Measurements from ENCODE around the gene CST7. TPM values are rescaled to one million over a fixed set of nuclear protein-coding genes. Genes with fewer than 3 reads are reported as not detected.

Gene CST7
- total RNA-seq, 1 experiment from 2014 or later = not detected

GRCh38 chr20:24969186-24970029, 20.3 kb downstream of the CST7 start:
- Mint-ChIP-seq H3K4me3 (ENCODE audit: low read depth, unreplicated experiment) (no peak overlapping the region), H3K4me1 (ENCODE audit: low read depth, unreplicated experiment) (no peaks in the 10 kb centered on the region), H3K36me3 (ENCODE audit: insufficient read depth, unreplicated experiment) (peaks cover 4% of the 10 kb centered on the region), H3K9me3 (ENCODE audit: low read depth, unreplicated experiment) (no peaks in the 10 kb centered on the region), H3K27ac (ENCODE audit: unreplicated experiment) (no peak overlapping the region), H3K27me3 (ENCODE audit: unreplicated experiment) (no peaks in the 10 kb centered on the region)
- CTCF ChIA-PET = no interaction called here
- no peak for DNase-seq
- intact Hi-C loops (cut with micrococcal nuclease; ENCODE audit: unreplicated experiment) = no loop called here
- TF ChIP-seq CTCF (IDR thresholded peaks at IDR 0.05; ENCODE audit: unreplicated experiment) = no peak
- no TSS peak for BruUV-seq (replicated peaks)

GRCh38 chr20:24970030-24970553, 21.0 kb downstream of the CST7 start:
- Mint-ChIP-seq H3K36me3 (ENCODE audit: insufficient read depth, unreplicated experiment) (peaks cover 4% of the 10 kb centered on the region), H3K4me3 (ENCODE audit: low read depth, unreplicated experiment) (no peak overlapping the region), H3K4me1 (ENCODE audit: low read depth, unreplicated experiment) (no peaks in the 10 kb centered on the region), H3K9me3 (ENCODE audit: low read depth, unreplicated experiment) (no peaks in the 10 kb centered on the region), H3K27me3 (ENCODE audit: unreplicated experiment) (no peaks in the 10 kb centered on the region), H3K27ac (ENCODE audit: unreplicated experiment) (no peak overlapping the region)
- no peak for TF ChIP-seq CTCF (IDR thresholded peaks at IDR 0.05; ENCODE audit: unreplicated experiment)
- no peak for DNase-seq
- CTCF ChIA-PET = no interaction called here
- BruUV-seq (replicated peaks) = no TSS peak
- intact Hi-C loops (cut with micrococcal nuclease; ENCODE audit: unreplicated experiment) = no loop called here

GRCh38 chr20:24970754-24971153, 21.7 kb downstream of the CST7 start:
- Mint-ChIP-seq H3K27me3 (ENCODE audit: unreplicated experiment) (no peaks in the 10 kb centered on the region), H3K27ac (ENCODE audit: unreplicated experiment) (no peak overlapping the region), H3K4me1 (ENCODE audit: low read depth, unreplicated experiment) (no peaks in the 10 kb centered on the region), H3K4me3 (ENCODE audit: low read depth, unreplicated experiment) (no peak overlapping the region), H3K9me3 (ENCODE audit: low read depth, unreplicated experiment) (no peaks in the 10 kb centered on the region), H3K36me3 (ENCODE audit: insufficient read depth, unreplicated experiment) (peaks cover 4% of the 10 kb centered on the region)
- no peak for DNase-seq
- CTCF ChIA-PET = no interaction called here
- no peak for TF ChIP-seq CTCF (IDR thresholded peaks at IDR 0.05; ENCODE audit: unreplicated experiment)
- BruUV-seq (replicated peaks) = no TSS peak
- intact Hi-C loops (cut with micrococcal nuclease; ENCODE audit: unreplicated experiment) = no loop called here

- no peak for TF ChIP-seq CTCF (IDR thresholded peaks at IDR 0.05; ENCODE audit: unreplicated experiment)
These were observed 22.5 kb downstream of the CST7 start for GRCh38 chr20:24971376-24972101.

More at GRCh38 chr20:24971376-24972101, 22.5 kb downstream of the CST7 start:
- Mint-ChIP-seq H3K4me1 (ENCODE audit: low read depth, unreplicated experiment) (no peaks in the 10 kb centered on the region), H3K36me3 (ENCODE audit: insufficient read depth, unreplicated experiment) (peaks cover 4% of the 10 kb centered on the region), H3K9me3 (ENCODE audit: low read depth, unreplicated experiment) (no peaks in the 10 kb centered on the region), H3K27me3 (ENCODE audit: unreplicated experiment) (no peaks in the 10 kb centered on the region), H3K27ac (ENCODE audit: unreplicated experiment) (no peak overlapping the region), H3K4me3 (ENCODE audit: low read depth, unreplicated experiment) (no peak overlapping the region)
- intact Hi-C loops (cut with micrococcal nuclease; ENCODE audit: unreplicated experiment) = no loop called here
- no peak for DNase-seq
- no TSS peak for BruUV-seq (replicated peaks)
- CTCF ChIA-PET = no interaction called here

Data from Calu3 (cell line).